HepG2 (cell line): ENCODE measurements around the gene RNU7-1. TPM values are rescaled to one million over a fixed set of nuclear protein-coding genes. Genes with fewer than 3 reads are reported as not detected.

Experiments used
- ATAC-seq: fragments of 200-7000 bp; cut with Tn5 transposase; 3 replicates; pipeline ENCODE4 v1.9.1; 2020; ENCODE audit warnings: mild to moderate bottlenecking, moderate library complexity
- BruUV-seq: library from RNA; stranded (reverse); fragments of 400-500 nt; replicated peaks from 2 replicates; lab custom pipeline; 2021; lab: Mats Ljungman, UMichigan
- CTCF ChIA-PET: fragments of 300-600 bp; formaldehyde crosslinking; extraction: SDS; loops from one replicate; lab custom pipeline; 2021; ENCODE audit warnings: low total read pairs, inconsistent platforms, low intra/inter-chr PET ratio; lab: Yijun Ruan, JAX
- POLR2A ChIA-PET: fragments of 350-600 bp; sonication (Branson Sonifier 250); formaldehyde crosslinking; loops from one replicate; lab custom pipeline; 2020; ENCODE audit warnings: antibody characterized with exemption, inconsistent platforms; lab: Yijun Ruan, JAX
- DNase-seq: peaks from one replicate; pipeline ENCODE4 v3.0.0-alpha.2; 2015; ENCODE audit warnings: low spot score
- FAIRE-seq: peaks from 3 replicates; lab custom pipeline; 2011; peaks lifted over from hg19 to GRCh38; lab: Jason Lieb, UNC
- H2AFZ ChIP-seq: one replicate; pipeline ENCODE4 v1.6.1; 2011; ENCODE audit warnings: low read length, inconsistent platforms
- H3K27ac ChIP-seq: fragments of 300-600 bp; 3 replicates; pipeline ENCODE4 v1.8.0; 2011; ENCODE audit warnings: mixed run types, mild to moderate bottlenecking, mixed read lengths, low read length, inconsistent platforms; ENCODE audit not compliant: insufficient read depth; ENCODE audit errors: extremely low read length
- H3K27me3 ChIP-seq, 2 experiments: fragments of 200-600 bp in 1 of 2; 2 replicates in 1 of 2; 3 replicates in 1 of 2; pipeline versions ENCODE4 v1.6.0 to v1.8.0; 2011; ENCODE audit warnings: low read length in 2 of 2, mild to moderate bottlenecking in 2 of 2, moderate library complexity in 2 of 2, inconsistent platforms in 1 of 2; ENCODE audit not compliant: insufficient read depth in 2 of 2, control insufficient read depth in 1 of 2
- H3K36me3 ChIP-seq, 2 experiments: fragments of 200-600 bp in 1 of 2; replicated peaks in 1 of 2; 2 replicates in 1 of 2; 3 replicates in 1 of 2; pipeline versions ENCODE4 v1.5.1 to v1.8.0; 2011; ENCODE audit warnings: low read length in 2 of 2, inconsistent platforms in 1 of 2; ENCODE audit not compliant: insufficient read depth in 2 of 2, control insufficient read depth in 1 of 2
- H3K4me1 ChIP-seq: 2 replicates; pipeline ENCODE4 v1.5.1; 2012; ENCODE audit warnings: low read length, inconsistent platforms; ENCODE audit not compliant: insufficient read depth
- H3K4me2 ChIP-seq: 2 replicates; pipeline ENCODE4 v1.6.0; 2011; ENCODE audit warnings: low read depth, low read length, inconsistent platforms
- H3K4me3 ChIP-seq, 3 experiments: fragments of 200-600 bp in 1 of 3; sonication (generic), shearing (Covaris generic) in 1 of 3; replicated peaks in 1 of 3; 2 replicates each; pipeline ENCODE4 v1.5.1; 2011 to 2016; ENCODE audit warnings: low read length in 3 of 3, inconsistent platforms in 2 of 3, low read depth in 2 of 3, mild to moderate bottlenecking in 2 of 3, control low read depth in 1 of 3, mixed read lengths in 1 of 3; ENCODE audit not compliant: insufficient read depth in 1 of 3
- H3K79me2 ChIP-seq: one replicate; pipeline ENCODE4 v1.6.1; 2011; ENCODE audit warnings: low read length, inconsistent platforms; ENCODE audit not compliant: insufficient read depth
- H3K9ac ChIP-seq: 2 replicates; pipeline ENCODE4 v1.6.0; 2011; ENCODE audit warnings: mild to moderate bottlenecking, low read depth, low read length, inconsistent platforms; ENCODE audit not compliant: insufficient read depth
- H3K9me3 ChIP-seq: 2 replicates; pipeline ENCODE4 v1.5.1; 2012; ENCODE audit warnings: mild to moderate bottlenecking, low read length
- H4K20me1 ChIP-seq: 2 replicates; pipeline ENCODE4 v1.6.0; 2011; ENCODE audit warnings: inconsistent platforms, mild to moderate bottlenecking, low read length, moderate library complexity; ENCODE audit not compliant: insufficient read depth
- BCLAF1 ChIP-seq: fragments of 450-650 bp; IDR thresholded peaks from 2 replicates; pipeline ENCODE4 v1.6.1; 2017; ENCODE audit warnings: mild to moderate bottlenecking
- ELF3 ChIP-seq: IDR thresholded peaks from 2 replicates; pipeline ENCODE4 v1.6.1; 2016; ENCODE audit warnings: missing genetic modification reagents, missing compliant biosample characterization
- MEIS1 ChIP-seq: sonication (generic); formaldehyde crosslinking; IDR thresholded peaks from 2 replicates; pipeline ENCODE4 v1.9.0; 2021; ENCODE audit warnings: mild to moderate bottlenecking, missing genetic modification reagents, moderate library complexity, borderline replicate concordance
- RBFOX2 ChIP-seq: fragments of 200-400 bp; formaldehyde crosslinking; IDR thresholded peaks from 2 replicates; pipeline ENCODE4 v1.6.1; 2017; ENCODE audit warnings: low read depth, mild to moderate bottlenecking, low read length
- THAP8 ChIP-seq: sonication (generic); formaldehyde crosslinking; IDR thresholded peaks from 2 replicates; pipeline ENCODE4 v1.5.1; 2020; ENCODE audit warnings: missing genetic modification reagents, mild to moderate bottlenecking, borderline replicate concordance
- ZHX1 ChIP-seq: sonication (generic); formaldehyde crosslinking; IDR thresholded peaks from 2 replicates; pipeline ENCODE4 v1.8.1; 2022; ENCODE audit warnings: low read depth, mild to moderate bottlenecking, missing genetic modification reagents
- ZNF224 ChIP-seq: sonication (generic); formaldehyde crosslinking; IDR thresholded peaks from 2 replicates; pipeline ENCODE4 v1.5.0; 2020; ENCODE audit warnings: mild to moderate bottlenecking, missing genetic modification reagents
- ZNF414 ChIP-seq: sonication (generic); formaldehyde crosslinking; IDR thresholded peaks from 2 replicates; pipeline ENCODE4 v1.5.0; 2020; ENCODE audit warnings: missing genetic modification reagents
- ZNF563 ChIP-seq: sonication (generic); formaldehyde crosslinking; IDR thresholded peaks from 2 replicates; pipeline ENCODE4 v1.8.0; 2022; ENCODE audit warnings: mild to moderate bottlenecking, moderate library complexity, missing genetic modification reagents
- WGBS: methylation state at CpG from one replicate; pipeline ENCODE4 v1.1.6; 2017; ENCODE audit warnings: low lambda C conversion rate; 5-methylcytosine and 5-hydroxymethylcytosine counted together
- in situ Hi-C: cut with HindIII; loops from 2 replicates; pipeline ENCODE4 v1.10.0; 2017; ENCODE audit warnings: low pct_unique_long_range_greater_than_20kb; ENCODE audit not compliant: extremely low pct_ligation_motif_present
- intact Hi-C: fragments of 100-400 bp; cut with micrococcal nuclease; formaldehyde crosslinking; loops from one replicate; pipeline ENCODE4 v1.10.0; 2022; ENCODE audit not compliant: unreplicated experiment
- polyA plus RNA-seq, 8 experiments: library from polyadenylated mRNA; depleted of rRNA in 3 of 8; stranded (reverse) in 7 of 8; unstranded in 1 of 8; fragments of >200 nt; fragmentation: Illumina TruSeq in 4 of 8; extraction: Trizol in 4 of 8; gene quantifications; 2 replicates each; pipeline versions ENCODE4 v1.2.1 to v1.2.3, GENCODE V29; 2011 to 2016; ENCODE audit warnings: low read depth in 4 of 8, missing spikeins in 1 of 8, mixed read lengths in 1 of 8; ENCODE audit not compliant: insufficient read depth in 1 of 8
- total RNA-seq, 5 experiments: library from RNA; depleted of rRNA; stranded (reverse); fragments of >200 nt; fragmentation: Illumina TruSeq; extraction: Trizol; gene quantifications; 2 replicates each; pipeline ENCODE4 v1.2.3, GENCODE V29; 2016; ENCODE audit warnings: low read depth in 1 of 5

RNU7-1 gene
- total and polyA plus RNA-seq, 2 of the 13 experiments (the other 11 are each of a cell fraction or from before 2014, with no cell fraction given), result not detected

- no peak for TF ChIP-seq RBFOX2
- no peak for TF ChIP-seq THAP8
- no peak for TF ChIP-seq BCLAF1
- TF ChIP-seq, all 625 proteins: peak for 28
Measured at GRCh38 chr12:6925540-6926279, 17.9 kb upstream of the RNU7-1 start (continued).

- ChIA-PET CTCF (no interaction called here), POLR2A (interaction anchor here (1.1 to 3.8 kb wide), 10 partner anchors 10 to 186 kb away, joined by 3 to 55 read pairs (median 12); partner anchors contain the start of genes C12orf57, RNU7-1 and SPSB2)
- WGBS, result under 1% methylated on average over 64 of the region's 66 CpGs
- no peaks in the 10 kb centered on the region for H4K20me1 ChIP-seq
- peaks cover 66% of the 10 kb centered on the region for H3K4me1 ChIP-seq
- peak within 1 kb of the TSS; percentile 82 to 93 (median 90) for H3K4me3 ChIP-seq
- in situ Hi-C loops (no loop called here), intact Hi-C loops (loop anchor here (5.0 kb wide), 1 partner anchor 185 kb away; no protein-coding TSS in a partner anchor)
- no peak for DNase-seq
- peaks cover 30% of the 10 kb centered on the region for H3K79me2 ChIP-seq
- H3K9ac ChIP-seq, result peak within 1 kb of the TSS; percentile 81
- H2AFZ ChIP-seq, result no peak within 1 kb of the TSS
- no TSS peak for BruUV-seq
- H3K9me3 ChIP-seq, result no peaks in the 10 kb centered on the region
- H3K27me3 ChIP-seq, result no peaks in the 10 kb centered on the region; a peak in 1 of 5 replicates
- FAIRE-seq, result no peak
- peak within 1 kb of the TSS; percentile 64 for H3K27ac ChIP-seq
- H3K36me3 ChIP-seq, result peaks cover 0 to 1% of the 10 kb centered on the region in 2 experiments; a peak in 2 of 5 replicates
- peak within 1 kb of the TSS; percentile 88 for H3K4me2 ChIP-seq
- ATAC-seq, result peak; percentile 18
- no peak for TF ChIP-seq ZHX1 (CRISPR knock-in tag)
- TF ChIP-seq ELF3 (CRISPR knock-in tag), result peak; percentile 31; the same call in 1 of the 2 replicates
- no peak for TF ChIP-seq ZNF414
- no peak for TF ChIP-seq MEIS1 (CRISPR knock-in tag)
- peak; percentile 48; the same call in 1 of the 2 replicates for TF ChIP-seq ZNF563
- no peak for TF ChIP-seq ZNF224 (CRISPR knock-in tag)
Measured at GRCh38 chr12:6927379-6928021, 16.1 kb upstream of the RNU7-1 start, which contains the start of gene ATN1. TSS of gene ATN1 (plus strand) at chr12:6927959. CDS start at chr12:6934002, 6,043 bp downstream.
